Thyroid gland (tissue), 4 donors: Measurements from ENCODE around the gene PLCD1.

Source experiments
- CTCF ChIP-seq, 6 experiments: fragments of 200-600 bp in 3 of 6; fragments of 450-650 bp in 3 of 6; sonication (generic) in 3 of 6; IDR thresholded peaks; one replicate each; pipeline ENCODE4 v1.5.1; 2016 to 2019; ENCODE audit warnings: antibody characterized with exemption in 6 of 6, mild to moderate bottlenecking in 2 of 6, inconsistent platforms in 1 of 6, moderate library complexity in 1 of 6
- POLR2A ChIP-seq, 2 donors: fragments of 450-650 bp; IDR thresholded peaks; one replicate each; pipeline ENCODE4 v1.6.1; 2017; ENCODE audit warnings: antibody characterized with exemption in 2 of 2, mild to moderate bottlenecking in 2 of 2, moderate library complexity in 1 of 2

GRCh38 chr3:38020342-38020726 lies 9.1 kb downstream of the PLCD1 start:
- TF ChIP-seq POLR2A (IDR thresholded peaks at IDR 0.05), result no peak
- TF ChIP-seq CTCF (IDR thresholded peaks at IDR 0.05), result no peak
